Measurements from ENCODE around the gene CYFIP2.
"Not testable (repeated sequence)": the region's sequence is repeated elsewhere in the genome, so short reads cannot be mapped to it uniquely, and the experiment has no call there.

CYFIP2 gene

GRCh38 chr5:157398305-157398704 is 132.4 kb downstream of the CYFIP2 start:
- Histone ChIP-seq H3K79me1 (ENCODE audit: low read length) (peaks cover 8% of the 10 kb centered on the region), H3K9me3 (ENCODE audit: insufficient read depth, low read depth, low read length) (peaks cover 6% of the 10 kb centered on the region), H3K4me1 (ENCODE audit: control insufficient read depth in 1 of 2, insufficient read depth in 2 of 2, low read length in 2 of 2) (peaks cover 0 to 3% of the 10 kb centered on the region in 2 experiments), H4K91ac (ENCODE audit: low read depth, low read length) (no peak overlapping the region), H3K4ac (ENCODE audit: low read depth, low read length) (no peak overlapping the region), H4K12ac (ENCODE audit: low read depth, low read length) (no peak overlapping the region), H3K4me3 (ENCODE audit: low read depth, low read length) (no peak overlapping the region), H2AFZ (ENCODE audit: insufficient read depth, low read length, poor library complexity) (no peak overlapping the region), H3K36me3 (ENCODE audit: control insufficient read depth in 1 of 2, insufficient read depth in 2 of 2, low read length in 2 of 2) (peaks cover 0 to 3% of the 10 kb centered on the region in 2 experiments), H2AK5ac (ENCODE audit: low read length) (no peak overlapping the region), H3K79me2 (ENCODE audit: control insufficient read depth, insufficient read depth, low read length, poor library complexity) (no peaks in the 10 kb centered on the region), H2BK5ac (ENCODE audit: low read depth, low read length, poor library complexity) (no peak overlapping the region), H3K18ac (ENCODE audit: low read length) (no peak overlapping the region), H4K8ac (ENCODE audit: low read depth, low read length) (no peak overlapping the region), H3K27me3 (ENCODE audit: insufficient read depth, low read length) (no peaks in the 10 kb centered on the region), H3K9ac (ENCODE audit: low read length) (no peak overlapping the region), H3K4me2 (ENCODE audit: low read length) (no peak overlapping the region), H3K23ac (ENCODE audit: low read length) (no peak overlapping the region), H2BK12ac (ENCODE audit: low read length) (no peak overlapping the region), H3K27ac (ENCODE audit: low read depth, low read length) (no peak overlapping the region), H3K14ac (ENCODE audit: low read length) (no peak overlapping the region), H2BK120ac (ENCODE audit: insufficient read depth, low read length, poor library complexity) (no peak overlapping the region)
- DNase-seq = no peak

- Histone ChIP-seq H4K8ac (ENCODE audit: low read depth, low read length) (no peak overlapping the region), H3K14ac (ENCODE audit: low read length) (no peak overlapping the region), H3K79me2 (ENCODE audit: control insufficient read depth, insufficient read depth, low read length, poor library complexity) (peaks cover under 1% of the 10 kb centered on the region), H4K12ac (ENCODE audit: low read depth, low read length) (no peak overlapping the region), H3K4me3 (ENCODE audit: low read depth, low read length) (no peak overlapping the region), H3K23ac (ENCODE audit: low read length) (no peak overlapping the region), H3K36me3 (ENCODE audit: control insufficient read depth in 1 of 2, insufficient read depth in 2 of 2, low read length in 2 of 2) (peaks cover 0 to 3% of the 10 kb centered on the region in 2 experiments), H2AFZ (ENCODE audit: insufficient read depth, low read length, poor library complexity) (no peak overlapping the region), H2BK12ac (ENCODE audit: low read length) (no peak overlapping the region), H3K4me1 (ENCODE audit: control insufficient read depth in 1 of 2, insufficient read depth in 2 of 2, low read length in 2 of 2) (peaks cover 0 to 3% of the 10 kb centered on the region in 2 experiments), H2AK5ac (ENCODE audit: low read length) (no peak overlapping the region), H3K27me3 (ENCODE audit: insufficient read depth, low read length) (no peaks in the 10 kb centered on the region), H4K91ac (ENCODE audit: low read depth, low read length) (no peak overlapping the region), H2BK5ac (ENCODE audit: low read depth, low read length, poor library complexity) (no peak overlapping the region), H3K27ac (ENCODE audit: low read depth, low read length) (no peak overlapping the region), H3K9ac (ENCODE audit: low read length) (no peak overlapping the region), H3K4me2 (ENCODE audit: low read length) (no peak overlapping the region), H3K4ac (ENCODE audit: low read depth, low read length) (no peak overlapping the region), H3K9me3 (ENCODE audit: insufficient read depth, low read depth, low read length) (peaks cover 7% of the 10 kb centered on the region), H3K79me1 (ENCODE audit: low read length) (peaks cover 8% of the 10 kb centered on the region), H3K18ac (ENCODE audit: low read length) (no peak overlapping the region), H2BK120ac (ENCODE audit: insufficient read depth, low read length, poor library complexity) (no peak overlapping the region)
- WGBS (ENCODE audit: extremely low coverage, insufficient coverage, insufficient read length) = no CpG with 5 or more reads among the region's 5 CpGs
- DNase-seq = no peak
These were observed 135.0 kb downstream of the CYFIP2 start for GRCh38 chr5:157400741-157401495.

GRCh38 chr5:157415838-157416237 is 149.9 kb downstream of the CYFIP2 start:
- Histone ChIP-seq H2AK5ac (ENCODE audit: low read length) (no peak overlapping the region), H3K14ac (ENCODE audit: low read length) (no peak overlapping the region), H3K4ac (ENCODE audit: low read depth, low read length) (no peak overlapping the region), H2AFZ (ENCODE audit: insufficient read depth, low read length, poor library complexity) (no peak overlapping the region), H3K23ac (ENCODE audit: low read length) (no peak overlapping the region), H3K27ac (ENCODE audit: low read depth, low read length) (no peak overlapping the region), H3K4me1 (ENCODE audit: control insufficient read depth in 1 of 2, insufficient read depth in 2 of 2, low read length in 2 of 2) (no peaks in the 10 kb centered on the region), H3K79me2 (ENCODE audit: control insufficient read depth, insufficient read depth, low read length, poor library complexity) (no peaks in the 10 kb centered on the region), H3K4me3 (ENCODE audit: low read depth, low read length) (no peak overlapping the region), H3K27me3 (ENCODE audit: insufficient read depth, low read length) (no peaks in the 10 kb centered on the region), H2BK12ac (ENCODE audit: low read length) (no peak overlapping the region), H3K9me3 (ENCODE audit: insufficient read depth, low read depth, low read length) (peaks cover 7% of the 10 kb centered on the region), H2BK120ac (ENCODE audit: insufficient read depth, low read length, poor library complexity) (no peak overlapping the region), H3K79me1 (ENCODE audit: low read length) (no peaks in the 10 kb centered on the region), H3K18ac (ENCODE audit: low read length) (no peak overlapping the region), H3K4me2 (ENCODE audit: low read length) (no peak overlapping the region), H4K12ac (ENCODE audit: low read depth, low read length) (no peak overlapping the region), H3K9ac (ENCODE audit: low read length) (no peak overlapping the region), H4K91ac (ENCODE audit: low read depth, low read length) (no peak overlapping the region), H3K36me3 (ENCODE audit: control insufficient read depth in 1 of 2, insufficient read depth in 2 of 2, low read length in 2 of 2) (no peaks in the 10 kb centered on the region), H2BK5ac (ENCODE audit: low read depth, low read length, poor library complexity) (no peak overlapping the region), H4K8ac (ENCODE audit: low read depth, low read length) (no peak overlapping the region)
- no peak for DNase-seq

DNA sequence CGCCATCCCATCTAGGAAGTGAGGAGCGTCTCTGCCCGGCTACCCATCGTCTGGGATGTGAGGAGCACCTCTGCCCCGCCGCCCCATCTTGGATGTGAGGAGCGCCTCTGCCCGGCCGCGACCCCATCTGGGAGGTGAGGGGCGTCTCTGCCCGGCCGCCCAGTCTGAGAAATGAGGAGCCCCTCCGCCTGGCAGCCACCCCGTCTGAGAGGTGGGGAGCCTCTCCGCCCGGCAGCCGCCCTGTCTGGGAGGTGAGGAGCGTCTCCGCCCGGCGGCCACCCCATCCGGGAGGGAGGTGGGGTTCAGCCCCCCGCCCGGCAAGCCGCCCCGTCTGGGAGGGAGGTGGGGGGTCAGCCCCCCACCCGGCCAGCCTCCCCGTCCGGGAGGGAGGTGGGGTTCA is 153.6 kb downstream of the CYFIP2 start:
- not testable (repeated sequence) for H3K4me3 ChIP-seq (ENCODE audit: low read depth, low read length); H4K8ac ChIP-seq (ENCODE audit: low read depth, low read length); H2AK5ac ChIP-seq (ENCODE audit: low read length); H3K36me3 ChIP-seq (ENCODE audit: control insufficient read depth in 1 of 2, insufficient read depth in 2 of 2, low read length in 2 of 2); H2BK120ac ChIP-seq (ENCODE audit: insufficient read depth, low read length, poor library complexity); H2AFZ ChIP-seq (ENCODE audit: insufficient read depth, low read length, poor library complexity); DNase-seq; H4K91ac ChIP-seq (ENCODE audit: low read depth, low read length); H4K12ac ChIP-seq (ENCODE audit: low read depth, low read length); H2BK12ac ChIP-seq (ENCODE audit: low read length); H3K9ac ChIP-seq (ENCODE audit: low read length); H3K23ac ChIP-seq (ENCODE audit: low read length); H3K79me2 ChIP-seq (ENCODE audit: control insufficient read depth, insufficient read depth, low read length, poor library complexity); H3K79me1 ChIP-seq (ENCODE audit: low read length); H3K27me3 ChIP-seq (ENCODE audit: insufficient read depth, low read length); H3K14ac ChIP-seq (ENCODE audit: low read length); H3K4ac ChIP-seq (ENCODE audit: low read depth, low read length); H2BK5ac ChIP-seq (ENCODE audit: low read depth, low read length, poor library complexity); H3K18ac ChIP-seq (ENCODE audit: low read length); H3K4me1 ChIP-seq (ENCODE audit: control insufficient read depth in 1 of 2, insufficient read depth in 2 of 2, low read length in 2 of 2); H3K27ac ChIP-seq (ENCODE audit: low read depth, low read length); H3K4me2 ChIP-seq (ENCODE audit: low read length)
- no CpG with 5 or more reads among the region's 30 CpGs for WGBS (ENCODE audit: extremely low coverage, insufficient coverage, insufficient read length)
- H3K9me3 ChIP-seq (ENCODE audit: insufficient read depth, low read depth, low read length) = peaks cover 15% of the 10 kb centered on the region
